Lower leg skin (tissue), 4 donors: ENCODE measurements around the gene ASPRV1. TPM values are rescaled to one million over a fixed set of nuclear protein-coding genes. Genes with fewer than 3 reads are reported as not detected.

Source experiments
- DNase-seq, 2 donors: peaks; one replicate each; pipeline ENCODE4 v3.0.0-alpha.2; 2019; ENCODE audit warnings: low spot score in 2 of 2
- H3K4me3 ChIP-seq: fragments of 200-600 bp; sonication (generic); 2 replicates; pipeline ENCODE4 v1.5.1; 2017; ENCODE audit warnings: mild to moderate bottlenecking, low read depth; ENCODE audit not compliant: poor library complexity, severe bottlenecking
- POLR2A ChIP-seq, 2 donors: fragments of 450-650 bp; IDR thresholded peaks; one replicate each; pipeline ENCODE4 v1.6.1; 2016 to 2017; ENCODE audit warnings: antibody characterized with exemption in 2 of 2, mild to moderate bottlenecking in 1 of 2, moderate library complexity in 1 of 2
- WGBS, 2 donors: methylation state at CpG; one replicate each; pipeline ENCODE4 v1.1.5; 2018; 5-methylcytosine and 5-hydroxymethylcytosine counted together
- intact Hi-C: fragments of 100-400 bp; cut with DNase I; formaldehyde crosslinking; loops from one replicate; pipeline ENCODE4 v1.15.0; 2023; ENCODE audit warnings: low total_unique reads
- total RNA-seq, 4 donors: library from RNA; depleted of rRNA; stranded (reverse); fragments of >200 nt; gene quantifications; one replicate each; pipeline ENCODE4 v1.1.0, GENCODE V29; 2016
- TF ChIP-seq, protein P1 (sequence below), 3 donors: fragments of 450-650 bp; IDR thresholded peaks; one replicate each; pipeline ENCODE4 v1.5.1; 2016; ENCODE audit warnings: antibody characterized with exemption in 3 of 3, mild to moderate bottlenecking in 3 of 3, moderate library complexity in 2 of 3

The ASPRV1 gene
- total RNA-seq, 4 donors from 2014 or later = 771 to 1,715 (median 955) TPM

DNA sequence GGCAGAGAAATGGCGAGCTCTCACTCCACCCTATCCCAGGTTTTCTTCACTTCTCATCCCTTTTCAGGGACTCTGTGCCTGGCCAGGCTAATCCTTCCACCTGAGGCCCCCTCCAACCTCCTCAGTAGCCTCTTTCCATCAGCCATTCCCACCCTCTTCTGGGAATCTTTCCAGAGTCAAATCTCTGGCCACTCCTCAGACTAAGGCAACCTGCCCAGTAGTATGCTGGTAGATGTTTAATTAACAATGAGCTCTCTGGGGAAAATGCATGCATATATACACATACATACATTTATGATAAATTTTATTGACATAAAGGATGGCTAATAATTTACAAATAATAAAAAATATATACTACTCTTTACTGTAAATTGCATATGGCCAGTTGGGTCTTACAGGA, 11.4 kb upstream of the ASPRV1 start:
- 91 to 100% methylated on average over 1 of the region's 1 CpG for WGBS, 2 donors
- no peak for TF ChIP-seq POLR2A (IDR thresholded peaks at IDR 0.05)
- TF ChIP-seq, protein P1, sequence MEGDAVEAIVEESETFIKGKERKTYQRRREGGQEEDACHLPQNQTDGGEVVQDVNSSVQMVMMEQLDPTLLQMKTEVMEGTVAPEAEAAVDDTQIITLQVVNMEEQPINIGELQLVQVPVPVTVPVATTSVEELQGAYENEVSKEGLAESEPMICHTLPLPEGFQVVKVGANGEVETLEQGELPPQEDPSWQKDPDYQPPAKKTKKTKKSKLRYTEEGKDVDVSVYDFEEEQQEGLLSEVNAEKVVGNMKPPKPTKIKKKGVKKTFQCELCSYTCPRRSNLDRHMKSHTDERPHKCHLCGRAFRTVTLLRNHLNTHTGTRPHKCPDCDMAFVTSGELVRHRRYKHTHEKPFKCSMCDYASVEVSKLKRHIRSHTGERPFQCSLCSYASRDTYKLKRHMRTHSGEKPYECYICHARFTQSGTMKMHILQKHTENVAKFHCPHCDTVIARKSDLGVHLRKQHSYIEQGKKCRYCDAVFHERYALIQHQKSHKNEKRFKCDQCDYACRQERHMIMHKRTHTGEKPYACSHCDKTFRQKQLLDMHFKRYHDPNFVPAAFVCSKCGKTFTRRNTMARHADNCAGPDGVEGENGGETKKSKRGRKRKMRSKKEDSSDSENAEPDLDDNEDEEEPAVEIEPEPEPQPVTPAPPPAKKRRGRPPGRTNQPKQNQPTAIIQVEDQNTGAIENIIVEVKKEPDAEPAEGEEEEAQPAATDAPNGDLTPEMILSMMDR (IDR thresholded peaks at IDR 0.05) = no peak
- no peak for DNase-seq
- intact Hi-C loops = no loop called here
- H3K4me3 ChIP-seq = no peak overlapping the region

DNA sequence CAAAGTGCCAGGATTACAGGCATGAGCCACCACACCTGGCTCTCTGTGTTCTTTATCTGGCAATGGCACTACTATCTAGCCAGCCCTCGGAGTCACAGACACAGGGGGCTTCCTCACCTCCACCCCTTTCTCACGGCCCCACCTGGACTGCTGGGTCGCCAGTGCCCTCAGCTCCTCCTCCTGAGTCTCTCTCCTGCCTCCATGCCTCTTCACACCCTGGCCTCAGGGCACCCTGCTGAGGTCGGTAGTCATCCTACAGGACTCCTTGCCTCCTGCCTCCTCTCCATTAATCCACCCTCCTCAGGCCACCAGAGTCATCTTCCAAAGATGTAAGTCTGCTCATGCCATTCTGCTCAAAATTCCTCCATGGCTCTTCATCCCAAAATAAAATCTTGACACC, 8.6 kb upstream of the ASPRV1 start:
- DNase-seq = no peak
- TF ChIP-seq, protein P1 (IDR thresholded peaks at IDR 0.05) = no peak
- TF ChIP-seq POLR2A (IDR thresholded peaks at IDR 0.05) = no peak
- intact Hi-C loops = no loop called here
- no peak overlapping the region for H3K4me3 ChIP-seq
- 70 to 72% methylated on average over 4 of the region's 4 CpGs for WGBS, 2 donors

DNA sequence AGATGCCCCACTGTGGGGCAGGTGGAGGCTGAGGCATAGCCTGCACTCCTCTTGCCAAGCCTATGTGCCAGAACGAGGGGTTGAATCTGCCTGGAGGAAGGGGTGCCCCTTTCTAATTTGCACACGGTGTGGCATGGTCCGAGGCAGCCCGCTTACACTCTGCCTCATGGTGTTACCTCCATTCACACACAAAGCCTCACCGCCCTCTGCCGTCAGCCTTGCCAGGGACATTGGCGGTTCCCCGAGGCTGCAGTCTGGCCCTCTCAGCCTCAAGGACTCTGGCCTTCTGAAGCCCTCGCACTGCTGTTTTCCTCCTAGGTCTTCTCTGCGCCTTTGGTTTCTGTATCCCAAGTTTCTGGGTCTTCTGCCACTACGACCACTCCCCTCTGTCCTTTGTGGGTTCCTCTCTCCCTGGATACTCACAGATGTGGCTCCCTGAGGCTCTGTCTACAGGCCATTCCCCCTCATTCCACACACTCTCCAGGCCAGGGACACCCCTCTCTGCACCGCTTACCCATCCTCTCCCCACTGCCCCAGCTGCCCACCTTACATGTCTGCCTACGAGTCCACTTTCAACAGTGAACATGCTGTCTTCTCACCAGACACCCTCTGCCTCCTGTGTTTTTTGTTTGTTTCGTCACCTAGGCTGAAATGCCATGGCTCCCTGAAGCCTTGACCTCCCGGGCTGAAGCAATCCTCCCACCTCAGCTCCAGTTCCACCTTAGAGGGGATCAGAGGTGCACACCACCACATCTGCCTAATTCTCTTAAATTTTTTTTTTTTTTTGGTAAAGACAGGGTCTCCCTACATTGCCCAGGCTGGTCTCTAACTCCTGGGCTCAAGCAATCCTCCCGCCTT, 7.9 kb upstream of the ASPRV1 start:
- no peak overlapping the region for H3K4me3 ChIP-seq
- 89 to 93% methylated on average over 16 of the region's 16 CpGs for WGBS, 2 donors
- intact Hi-C loops = no loop called here
- DNase-seq = no peak
- TF ChIP-seq, protein P1 (IDR thresholded peaks at IDR 0.05) = no peak
- no peak for TF ChIP-seq POLR2A (IDR thresholded peaks at IDR 0.05)

DNA sequence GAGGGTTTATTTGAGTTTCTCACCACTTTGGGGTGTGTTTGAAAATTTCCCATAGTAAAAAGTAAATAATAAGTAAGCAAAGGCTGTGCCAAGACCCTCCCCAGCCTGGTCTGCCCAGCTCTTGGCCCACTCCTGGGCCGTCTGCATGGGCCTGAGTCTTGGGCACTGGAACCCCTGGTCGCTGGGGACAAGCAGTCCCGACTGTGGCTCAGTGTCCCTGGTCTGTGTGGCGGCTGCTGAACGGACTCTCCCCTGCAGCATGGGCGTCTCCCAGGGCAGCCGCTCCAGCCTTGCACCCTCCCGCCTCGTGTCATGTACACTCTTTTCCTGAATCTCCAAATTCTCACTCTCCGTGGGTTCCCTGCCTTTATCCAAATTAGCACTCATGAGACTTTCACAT, 7.2 kb upstream of the ASPRV1 start:
- TF ChIP-seq, protein P1 (IDR thresholded peaks at IDR 0.05) = no peak
- no peak for TF ChIP-seq POLR2A (IDR thresholded peaks at IDR 0.05)
- intact Hi-C loops = no loop called here
- 87 to 88% methylated on average over 10 of the region's 10 CpGs for WGBS, 2 donors
- H3K4me3 ChIP-seq = no peak overlapping the region
- no peak for DNase-seq

DNA sequence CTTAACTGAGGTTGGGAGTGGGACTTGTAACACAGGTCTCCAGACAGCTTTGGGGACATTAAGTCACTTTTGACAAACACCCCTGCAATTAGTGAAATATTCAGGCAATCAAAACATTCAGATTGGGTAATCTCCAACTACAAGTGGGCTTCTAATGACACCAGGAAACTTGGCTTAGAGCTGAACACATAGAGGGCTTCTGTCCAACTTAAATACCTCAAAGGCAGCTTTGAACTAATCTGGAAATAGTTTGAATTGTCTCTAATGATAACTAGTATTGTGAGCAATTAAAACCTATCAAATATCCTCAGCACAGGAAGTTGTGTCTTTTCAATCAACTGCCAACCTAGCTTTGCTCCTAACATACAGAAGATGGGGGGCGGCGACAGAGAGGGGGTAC, 5.1 kb upstream of the ASPRV1 start:
- no peak for DNase-seq
- no peak for TF ChIP-seq POLR2A (IDR thresholded peaks at IDR 0.05)
- TF ChIP-seq, protein P1 (IDR thresholded peaks at IDR 0.05) = no peak
- no peak overlapping the region for H3K4me3 ChIP-seq
- 71 to 75% methylated on average over 2 of the region's 2 CpGs for WGBS, 2 donors
- intact Hi-C loops = no loop called here
